NB4 (cell line): ENCODE results near the gene NRXN3.

Experiments
- DNase-seq: peaks from one replicate; pipeline ENCODE4 v3.0.0; 2010; ENCODE audit warnings: low read depth
- H3K4me3 ChIP-seq: one replicate; pipeline ENCODE4 v1.5.1; 2011; ENCODE audit warnings: mild to moderate bottlenecking, low read depth, low read length, moderate library complexity
- MYC ChIP-seq: IDR thresholded peaks from 2 replicates; pipeline ENCODE4 v1.6.1; 2011; ENCODE audit warnings: low read depth, low read length
- POLR2A ChIP-seq: IDR thresholded peaks from 2 replicates; pipeline ENCODE4 v1.6.1; 2011; ENCODE audit warnings: mild to moderate bottlenecking; ENCODE audit not compliant: insufficient read length; ENCODE audit errors: extremely low read depth
- TF ChIP-seq, protein P1 (sequence below): IDR thresholded peaks from 2 replicates; pipeline ENCODE4 v1.6.1; 2011; ENCODE audit warnings: low read depth, low read length
- TF ChIP-seq, protein P2 (sequence below): IDR thresholded peaks from one replicate; pipeline ENCODE4 v1.5.1; 2012; ENCODE audit warnings: low read depth, low read length

The NRXN3 gene

DNA sequence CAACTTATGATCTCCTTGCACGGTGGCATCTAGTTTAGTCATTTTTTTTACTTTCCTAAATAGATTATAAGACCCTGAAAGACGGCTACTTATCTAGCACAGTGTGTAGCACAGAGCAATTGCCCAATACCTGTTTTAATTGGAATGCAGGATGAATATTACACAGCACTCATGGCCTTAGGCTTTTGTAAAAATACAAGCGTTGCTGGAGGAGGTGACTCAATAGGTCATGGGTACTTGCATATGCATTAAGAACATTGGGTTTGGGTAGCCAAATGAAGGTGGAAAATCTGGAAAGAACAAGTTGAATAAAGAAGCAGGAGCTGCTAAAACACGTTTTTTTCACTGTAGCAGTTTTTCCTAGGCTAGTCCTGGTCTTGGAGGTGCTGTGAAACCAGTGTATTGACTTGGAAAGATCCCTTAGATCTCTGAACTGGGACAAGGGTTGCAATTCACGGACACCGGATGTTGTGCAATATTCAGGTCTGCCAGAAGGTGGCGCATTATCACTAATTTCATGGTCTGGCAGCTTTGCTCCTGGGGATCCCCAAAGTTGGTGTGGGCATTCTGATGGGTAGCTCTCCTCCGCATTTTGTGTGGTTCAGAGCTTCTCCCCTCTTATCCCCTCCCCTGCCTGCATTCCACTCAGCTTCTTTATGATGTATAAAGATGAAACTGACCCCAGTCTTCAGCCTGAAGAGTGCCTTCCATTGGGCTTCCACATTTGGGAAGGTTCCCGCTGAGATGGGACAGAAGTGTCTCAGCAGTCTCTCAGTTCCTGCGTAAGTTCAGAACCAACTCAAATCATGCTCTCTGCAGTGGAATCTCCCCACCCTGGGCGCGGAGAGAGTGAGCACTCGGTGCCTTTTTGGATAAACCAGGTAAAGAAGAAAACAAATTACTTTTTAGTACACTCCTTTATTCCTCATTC lies 278.3 kb downstream of the NRXN3 start:
- TF ChIP-seq, protein P1, sequence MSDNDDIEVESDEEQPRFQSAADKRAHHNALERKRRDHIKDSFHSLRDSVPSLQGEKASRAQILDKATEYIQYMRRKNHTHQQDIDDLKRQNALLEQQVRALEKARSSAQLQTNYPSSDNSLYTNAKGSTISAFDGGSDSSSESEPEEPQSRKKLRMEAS = no peak
- TF ChIP-seq MYC (no peak), POLR2A (no peak)
- TF ChIP-seq, protein P2, sequence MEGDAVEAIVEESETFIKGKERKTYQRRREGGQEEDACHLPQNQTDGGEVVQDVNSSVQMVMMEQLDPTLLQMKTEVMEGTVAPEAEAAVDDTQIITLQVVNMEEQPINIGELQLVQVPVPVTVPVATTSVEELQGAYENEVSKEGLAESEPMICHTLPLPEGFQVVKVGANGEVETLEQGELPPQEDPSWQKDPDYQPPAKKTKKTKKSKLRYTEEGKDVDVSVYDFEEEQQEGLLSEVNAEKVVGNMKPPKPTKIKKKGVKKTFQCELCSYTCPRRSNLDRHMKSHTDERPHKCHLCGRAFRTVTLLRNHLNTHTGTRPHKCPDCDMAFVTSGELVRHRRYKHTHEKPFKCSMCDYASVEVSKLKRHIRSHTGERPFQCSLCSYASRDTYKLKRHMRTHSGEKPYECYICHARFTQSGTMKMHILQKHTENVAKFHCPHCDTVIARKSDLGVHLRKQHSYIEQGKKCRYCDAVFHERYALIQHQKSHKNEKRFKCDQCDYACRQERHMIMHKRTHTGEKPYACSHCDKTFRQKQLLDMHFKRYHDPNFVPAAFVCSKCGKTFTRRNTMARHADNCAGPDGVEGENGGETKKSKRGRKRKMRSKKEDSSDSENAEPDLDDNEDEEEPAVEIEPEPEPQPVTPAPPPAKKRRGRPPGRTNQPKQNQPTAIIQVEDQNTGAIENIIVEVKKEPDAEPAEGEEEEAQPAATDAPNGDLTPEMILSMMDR = peak; percentile 65
- no peak overlapping the region for H3K4me3 ChIP-seq
- DNase-seq = peak; percentile 60

DNA sequence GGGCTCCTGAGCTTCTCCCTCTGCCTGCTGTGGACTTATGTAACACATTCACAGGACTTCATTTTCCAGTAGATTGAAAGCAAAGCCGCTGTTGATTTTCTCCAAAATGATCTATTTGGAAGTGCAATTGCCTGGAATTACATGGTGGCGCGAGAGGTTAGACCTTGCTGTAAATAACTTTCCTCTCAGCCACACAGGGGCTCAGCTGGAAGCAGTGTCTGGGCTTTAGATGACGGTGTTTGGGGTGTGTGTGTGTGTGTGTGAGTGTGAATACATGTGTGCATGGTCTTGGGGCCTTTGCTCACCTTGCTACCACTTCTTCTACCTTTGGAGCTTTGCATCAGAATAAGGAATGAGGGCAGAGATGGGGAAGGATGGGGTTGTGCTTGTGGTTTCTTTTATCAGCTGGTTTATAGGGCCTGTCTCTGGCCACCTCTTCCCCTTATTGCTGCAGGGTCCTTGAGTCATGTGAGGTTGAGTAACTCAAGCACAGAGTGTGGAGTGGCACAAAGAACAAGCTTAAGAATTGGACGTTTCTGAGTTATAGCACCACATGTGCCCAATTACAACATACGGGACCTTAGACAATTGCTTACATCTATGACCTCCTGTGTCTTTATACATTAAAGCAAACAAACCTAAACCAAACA lies 280.6 kb downstream of the NRXN3 start:
- DNase-seq = peak; percentile 83
- H3K4me3 ChIP-seq = no peak overlapping the region
- TF ChIP-seq, protein P1 = peak; percentile 79
- TF ChIP-seq POLR2A = no peak
- TF ChIP-seq, protein P2 = no peak
- peak; percentile 74 for TF ChIP-seq MYC

DNA sequence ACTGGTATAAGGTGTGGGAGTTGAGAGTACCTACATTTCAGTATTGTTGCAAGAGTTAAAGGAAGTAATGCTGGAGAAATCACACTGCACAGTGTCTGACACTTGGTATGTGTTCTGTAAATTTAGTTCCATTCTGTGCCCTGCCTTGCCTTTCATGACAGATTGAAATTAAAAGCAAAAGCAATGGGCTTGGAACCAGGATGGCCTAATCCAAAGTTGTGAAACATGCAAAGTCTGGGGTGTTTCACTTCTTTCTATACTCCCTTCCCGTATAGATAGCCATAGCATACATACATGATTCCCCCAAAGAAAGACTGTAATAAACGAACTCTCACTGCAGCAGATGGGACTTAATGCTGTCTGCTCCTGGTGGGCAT lies 281.1 kb downstream of the NRXN3 start:
- no peak overlapping the region for H3K4me3 ChIP-seq
- TF ChIP-seq, protein P2 = no peak
- TF ChIP-seq MYC (no peak), POLR2A (no peak)
- TF ChIP-seq, protein P1 = no peak
- peak; percentile 38 for DNase-seq

DNA sequence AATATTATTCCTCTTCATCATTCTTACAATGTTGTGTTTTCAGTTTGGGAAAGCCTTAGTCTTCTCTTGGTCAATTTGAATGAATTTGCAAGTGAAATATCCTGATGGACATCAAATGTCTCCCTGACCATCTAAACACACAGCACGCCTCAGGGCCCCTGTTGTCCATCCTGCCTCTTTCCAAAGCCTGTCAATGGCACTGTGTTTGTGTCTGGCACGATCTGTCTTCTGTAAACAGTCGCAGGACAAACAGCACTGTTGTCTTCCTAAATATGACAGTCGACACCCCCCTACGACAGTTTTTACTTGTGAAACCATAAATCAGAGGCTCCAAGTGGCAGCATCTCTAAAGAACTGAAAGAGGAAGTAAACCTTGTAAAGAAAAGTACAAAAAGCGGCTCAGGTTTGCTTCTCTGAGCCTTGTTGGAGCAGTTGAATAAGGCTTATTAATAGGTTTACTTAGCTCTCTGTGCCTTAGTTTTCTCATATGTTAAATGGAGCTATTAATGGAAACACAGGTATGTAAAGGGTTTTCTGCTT lies 285.8 kb downstream of the NRXN3 start:
- DNase-seq = no peak
- no peak overlapping the region for H3K4me3 ChIP-seq
- TF ChIP-seq, protein P2 = no peak
- TF ChIP-seq, protein P1 = no peak
- TF ChIP-seq POLR2A (no peak), MYC (no peak)

DNA sequence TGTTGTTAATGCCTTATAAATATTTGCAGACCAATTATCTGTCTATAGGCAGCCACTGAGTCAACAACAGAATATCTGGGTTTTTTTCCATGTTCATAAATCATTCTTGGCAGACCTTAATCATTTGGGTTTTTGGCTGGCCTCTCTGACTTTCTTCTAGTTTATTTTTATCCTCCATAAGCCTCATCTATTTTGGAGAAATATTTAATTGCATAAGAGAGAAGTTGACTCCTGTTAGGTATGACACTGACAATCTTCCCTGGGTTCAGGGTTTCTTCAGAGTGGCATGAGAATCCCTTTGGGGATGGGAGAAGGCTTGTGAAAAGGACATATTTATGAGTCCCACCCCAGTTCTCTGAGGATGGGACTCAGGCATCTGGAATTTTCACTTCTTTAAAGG lies 299.8 kb downstream of the NRXN3 start:
- TF ChIP-seq, protein P2 = no peak
- TF ChIP-seq, protein P1 = no peak
- TF ChIP-seq MYC (no peak), POLR2A (no peak)
- H3K4me3 ChIP-seq = no peak overlapping the region
- DNase-seq = no peak
